ENCODE results near the gene LRRTM3. TPM values are rescaled to one million over a fixed set of nuclear protein-coding genes. Genes with fewer than 3 reads are reported as not detected.

The LRRTM3 gene
- total RNA-seq, 2 experiments from 2014 or later = not detected

DNA sequence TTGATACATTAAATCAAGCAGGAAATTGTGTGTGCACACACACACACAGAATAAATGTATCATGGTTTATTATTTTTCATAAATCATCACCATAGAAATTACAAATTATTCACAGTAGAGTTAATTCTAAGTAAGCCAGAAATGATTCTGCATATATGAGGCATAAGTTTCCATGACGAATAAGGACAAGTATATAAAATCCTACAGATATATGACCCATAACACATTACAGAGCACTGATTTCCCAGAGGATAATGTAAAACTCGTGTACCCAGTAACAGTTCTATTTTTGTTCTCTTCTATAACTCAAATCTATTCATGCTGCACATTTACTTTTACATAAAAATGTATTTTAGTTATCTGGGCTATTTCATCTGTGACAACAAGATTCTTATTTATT, 169.7 kb downstream of the LRRTM3 start:
- Histone ChIP-seq H3K4me1 (ENCODE audit: insufficient read depth, low read length) (no peaks in the 10 kb centered on the region), H3K4me3 (ENCODE audit: low read length) (no peak overlapping the region), H3K9me3 (ENCODE audit: control insufficient read depth in 1 of 2, insufficient read depth in 1 of 2, low read length in 2 of 2) (no peaks in the 10 kb centered on the region), H3K27ac (ENCODE audit: low read depth in 1 of 2, low read length in 2 of 2) (no peak overlapping the region), H3K27me3 (ENCODE audit: control insufficient read depth in 1 of 2, insufficient read depth in 2 of 2, low read length in 2 of 2) (no peaks in the 10 kb centered on the region), H3K36me3 (ENCODE audit: insufficient read depth, low read length) (no peaks in the 10 kb centered on the region)
- no peaks in the 10 kb centered on the region for H3K36me3 Mint-ChIP-seq (ENCODE audit: low read depth)
- no peaks in the 10 kb centered on the region for H3K9me3 Mint-ChIP-seq
- ATAC-seq (ENCODE audit: poor library complexity) (no peak), DNase-seq (no peak)
- no peaks in the 10 kb centered on the region for H3K4me1 Mint-ChIP-seq (ENCODE audit: low read depth)
- H3K27ac Mint-ChIP-seq = no peak overlapping the region
- no peaks in the 10 kb centered on the region for H3K27me3 Mint-ChIP-seq
- intact Hi-C loops (cut with DNase I, micrococcal nuclease) = no loop called here
- no peak overlapping the region for H3K4me3 Mint-ChIP-seq
- TF ChIP-seq, protein P1, sequence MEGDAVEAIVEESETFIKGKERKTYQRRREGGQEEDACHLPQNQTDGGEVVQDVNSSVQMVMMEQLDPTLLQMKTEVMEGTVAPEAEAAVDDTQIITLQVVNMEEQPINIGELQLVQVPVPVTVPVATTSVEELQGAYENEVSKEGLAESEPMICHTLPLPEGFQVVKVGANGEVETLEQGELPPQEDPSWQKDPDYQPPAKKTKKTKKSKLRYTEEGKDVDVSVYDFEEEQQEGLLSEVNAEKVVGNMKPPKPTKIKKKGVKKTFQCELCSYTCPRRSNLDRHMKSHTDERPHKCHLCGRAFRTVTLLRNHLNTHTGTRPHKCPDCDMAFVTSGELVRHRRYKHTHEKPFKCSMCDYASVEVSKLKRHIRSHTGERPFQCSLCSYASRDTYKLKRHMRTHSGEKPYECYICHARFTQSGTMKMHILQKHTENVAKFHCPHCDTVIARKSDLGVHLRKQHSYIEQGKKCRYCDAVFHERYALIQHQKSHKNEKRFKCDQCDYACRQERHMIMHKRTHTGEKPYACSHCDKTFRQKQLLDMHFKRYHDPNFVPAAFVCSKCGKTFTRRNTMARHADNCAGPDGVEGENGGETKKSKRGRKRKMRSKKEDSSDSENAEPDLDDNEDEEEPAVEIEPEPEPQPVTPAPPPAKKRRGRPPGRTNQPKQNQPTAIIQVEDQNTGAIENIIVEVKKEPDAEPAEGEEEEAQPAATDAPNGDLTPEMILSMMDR (IDR thresholded peaks at IDR 0.05) = no peak
- ChIA-PET POLR2A (no interaction called here), CTCF (no interaction called here)

DNA sequence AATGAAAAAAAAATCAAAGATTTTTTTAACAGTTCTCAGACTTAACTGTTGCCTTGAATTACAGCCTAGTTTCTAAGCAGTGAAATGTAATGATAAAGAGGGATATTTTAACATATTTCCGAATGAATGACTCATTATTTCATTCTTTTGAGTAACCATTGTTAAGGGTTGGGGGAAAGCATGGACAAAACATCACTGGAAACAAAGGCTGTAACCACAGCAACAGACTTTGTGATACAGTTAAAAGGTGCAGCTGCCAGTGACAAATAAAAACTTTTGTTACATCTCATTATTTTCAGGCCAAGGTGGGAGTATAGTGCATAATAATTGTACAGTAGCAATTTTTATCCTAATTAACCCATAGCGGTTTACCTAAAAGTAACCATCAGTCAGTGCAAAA, 172.6 kb downstream of the LRRTM3 start:
- Histone ChIP-seq H3K9me3 (ENCODE audit: control insufficient read depth in 1 of 2, insufficient read depth in 1 of 2, low read length in 2 of 2) (no peaks in the 10 kb centered on the region), H3K4me1 (ENCODE audit: insufficient read depth, low read length) (no peaks in the 10 kb centered on the region), H3K4me3 (ENCODE audit: low read length) (no peak overlapping the region), H3K36me3 (ENCODE audit: insufficient read depth, low read length) (no peaks in the 10 kb centered on the region), H3K27me3 (ENCODE audit: control insufficient read depth in 1 of 2, insufficient read depth in 2 of 2, low read length in 2 of 2) (no peaks in the 10 kb centered on the region), H3K27ac (ENCODE audit: low read depth in 1 of 2, low read length in 2 of 2) (no peak overlapping the region)
- H3K27me3 Mint-ChIP-seq = no peaks in the 10 kb centered on the region
- TF ChIP-seq, protein P1 (IDR thresholded peaks at IDR 0.05) = no peak
- no peak for DNase-seq
- no peaks in the 10 kb centered on the region for H3K36me3 Mint-ChIP-seq (ENCODE audit: low read depth)
- CTCF ChIA-PET = interaction anchor here (1.0 kb wide), 1 partner anchor 15 kb away, joined by 4 read pairs; no protein-coding TSS in a partner anchor
- H3K9me3 Mint-ChIP-seq = no peaks in the 10 kb centered on the region
- H3K4me3 Mint-ChIP-seq = no peak overlapping the region
- POLR2A ChIA-PET = no interaction called here
- H3K4me1 Mint-ChIP-seq (ENCODE audit: low read depth) = no peaks in the 10 kb centered on the region
- intact Hi-C loops (cut with DNase I, micrococcal nuclease) = no loop called here
- no peak overlapping the region for H3K27ac Mint-ChIP-seq
- no peak for ATAC-seq (ENCODE audit: poor library complexity)

DNA sequence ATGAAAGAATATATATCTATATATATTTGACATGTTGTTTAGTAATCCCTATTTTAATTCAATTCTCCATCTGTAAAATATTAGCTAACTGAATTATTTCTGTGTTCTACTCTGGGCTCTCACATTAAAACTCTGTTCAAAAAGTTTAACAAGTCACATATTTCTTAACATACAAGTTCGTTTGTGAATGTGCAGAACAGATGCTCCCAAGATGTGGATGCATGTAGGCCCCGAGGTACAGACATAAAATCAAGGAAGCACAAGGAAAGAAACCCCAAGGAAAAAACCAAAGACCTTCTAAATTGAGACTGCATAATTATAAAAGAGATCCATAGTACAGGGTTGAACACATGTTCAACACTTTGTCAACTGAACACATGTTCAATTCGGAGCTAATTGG, 175.1 kb downstream of the LRRTM3 start:
- Histone ChIP-seq H3K4me3 (ENCODE audit: low read length) (no peak overlapping the region), H3K27ac (ENCODE audit: low read depth in 1 of 2, low read length in 2 of 2) (no peak overlapping the region), H3K9me3 (ENCODE audit: control insufficient read depth in 1 of 2, insufficient read depth in 1 of 2, low read length in 2 of 2) (no peaks in the 10 kb centered on the region), H3K4me1 (ENCODE audit: insufficient read depth, low read length) (no peaks in the 10 kb centered on the region), H3K27me3 (ENCODE audit: control insufficient read depth in 1 of 2, insufficient read depth in 2 of 2, low read length in 2 of 2) (no peaks in the 10 kb centered on the region), H3K36me3 (ENCODE audit: insufficient read depth, low read length) (no peaks in the 10 kb centered on the region)
- Mint-ChIP-seq H3K9me3 (no peaks in the 10 kb centered on the region), H3K27me3 (no peaks in the 10 kb centered on the region), H3K27ac (no peak overlapping the region), H3K36me3 (ENCODE audit: low read depth) (no peaks in the 10 kb centered on the region), H3K4me1 (ENCODE audit: low read depth) (no peaks in the 10 kb centered on the region), H3K4me3 (no peak overlapping the region)
- TF ChIP-seq, protein P1 (IDR thresholded peaks at IDR 0.05) = no peak
- intact Hi-C loops (cut with DNase I, micrococcal nuclease) = no loop called here
- no peak for DNase-seq
- CTCF ChIA-PET = no interaction called here
- no peak for ATAC-seq (ENCODE audit: poor library complexity)
- POLR2A ChIA-PET = no interaction called here

Data from CD4-positive, alpha-beta T cell (primary cell).